NCI-H2171 treated with DMSO at 0.1 percent for 48 hours (cell line): Measurements from ENCODE around the gene ZNF385A.
A peak's percentile ranks its signal among the peaks of the same experiment; 100 is the strongest.
"Not testable (repeated sequence)": the region's sequence is repeated elsewhere in the genome, so short reads cannot be mapped to it uniquely, and the experiment has no call there.

Experiments
- DNase-seq: peaks from one replicate; lab custom pipeline; 2025; lab: John Stamatoyannopoulos, UW

Gene ZNF385A

GRCh38 chr12:54325442-54326109 is 59.0 kb downstream of the ZNF385A start:
- DNase-seq = not testable (repeated sequence)

- peak; percentile 100 for DNase-seq
Observed at GRCh38 chr12:54324617-54325441, 59.7 kb downstream of the ZNF385A start, which contains the start of gene COPZ1. COPZ1 (plus strand) TSS chr12:54325131; CDS start chr12:54325164, 33 bp downstream.

GRCh38 chr12:54321363-54321762 is 63.2 kb downstream of the ZNF385A start:
- DNase-seq = no peak
